NCI-H2107 (cell line): Measurements from ENCODE around the gene ZBTB8B.

ENCODE experiments used
- DNase-seq: peaks from one replicate; lab custom pipeline; 2025; lab: John Stamatoyannopoulos, UW

The ZBTB8B gene

DNA sequence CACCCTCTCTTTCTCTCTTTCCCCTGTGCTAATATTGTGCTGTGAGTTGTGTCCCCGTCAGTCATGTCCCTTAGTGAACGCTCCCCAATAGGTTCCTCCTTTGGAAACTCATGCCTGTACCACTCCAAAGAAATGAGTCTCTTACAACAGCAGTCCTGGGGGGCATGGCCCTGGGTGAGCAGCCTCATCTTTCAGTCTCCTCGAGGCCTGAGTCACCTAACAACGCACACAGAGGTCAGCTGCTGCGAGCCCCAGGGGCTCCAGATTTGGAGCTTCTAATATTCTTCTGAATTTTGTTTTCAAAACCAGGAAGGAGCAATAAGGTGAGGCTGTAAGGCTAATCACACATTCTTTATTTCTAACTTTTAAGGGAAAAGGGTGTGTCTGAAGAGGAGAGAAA is 43.9 kb downstream of the ZBTB8B start:
- no peak for DNase-seq

DNA sequence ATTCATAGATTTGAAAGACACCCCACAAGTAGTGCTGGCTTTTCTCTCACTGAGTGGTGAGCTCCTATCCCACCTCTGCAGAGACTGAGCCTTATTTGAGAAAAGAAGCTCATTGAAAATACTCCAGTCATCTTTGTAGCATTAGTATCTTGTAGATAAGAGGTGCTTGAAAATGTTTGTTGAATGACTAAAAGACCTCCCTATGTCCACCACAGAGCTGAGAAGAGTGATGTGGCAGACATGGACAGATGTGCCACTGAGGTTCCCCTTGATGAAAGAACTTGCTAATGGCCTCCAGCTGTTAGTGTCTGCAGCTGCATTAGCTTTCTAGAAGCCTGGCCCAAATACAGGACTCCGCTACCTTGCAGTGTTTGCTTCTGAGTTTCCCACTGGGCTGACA is 45.1 kb downstream of the ZBTB8B start:
- DNase-seq, result no peak
